ENCODE results near the gene UBE2J2.

UBE2J2 gene

GRCh38 chr1:1274299-1274930 is 761 bp upstream of the UBE2J2 start:
- peak overlapping the region; percentile 68 for H3K4me3 ChIP-seq (ENCODE audit: low read depth, low read length)
- TF ChIP-seq, protein P1, sequence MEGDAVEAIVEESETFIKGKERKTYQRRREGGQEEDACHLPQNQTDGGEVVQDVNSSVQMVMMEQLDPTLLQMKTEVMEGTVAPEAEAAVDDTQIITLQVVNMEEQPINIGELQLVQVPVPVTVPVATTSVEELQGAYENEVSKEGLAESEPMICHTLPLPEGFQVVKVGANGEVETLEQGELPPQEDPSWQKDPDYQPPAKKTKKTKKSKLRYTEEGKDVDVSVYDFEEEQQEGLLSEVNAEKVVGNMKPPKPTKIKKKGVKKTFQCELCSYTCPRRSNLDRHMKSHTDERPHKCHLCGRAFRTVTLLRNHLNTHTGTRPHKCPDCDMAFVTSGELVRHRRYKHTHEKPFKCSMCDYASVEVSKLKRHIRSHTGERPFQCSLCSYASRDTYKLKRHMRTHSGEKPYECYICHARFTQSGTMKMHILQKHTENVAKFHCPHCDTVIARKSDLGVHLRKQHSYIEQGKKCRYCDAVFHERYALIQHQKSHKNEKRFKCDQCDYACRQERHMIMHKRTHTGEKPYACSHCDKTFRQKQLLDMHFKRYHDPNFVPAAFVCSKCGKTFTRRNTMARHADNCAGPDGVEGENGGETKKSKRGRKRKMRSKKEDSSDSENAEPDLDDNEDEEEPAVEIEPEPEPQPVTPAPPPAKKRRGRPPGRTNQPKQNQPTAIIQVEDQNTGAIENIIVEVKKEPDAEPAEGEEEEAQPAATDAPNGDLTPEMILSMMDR (IDR thresholded peaks at IDR 0.05; ENCODE audit: low read depth, low read length): no peak

- TF ChIP-seq, protein P1 (IDR thresholded peaks at IDR 0.05; ENCODE audit: low read depth, low read length): no peak
Measured at GRCh38 chr1:1273209-1273511, 494 bp downstream of the UBE2J2 start.

DNA sequence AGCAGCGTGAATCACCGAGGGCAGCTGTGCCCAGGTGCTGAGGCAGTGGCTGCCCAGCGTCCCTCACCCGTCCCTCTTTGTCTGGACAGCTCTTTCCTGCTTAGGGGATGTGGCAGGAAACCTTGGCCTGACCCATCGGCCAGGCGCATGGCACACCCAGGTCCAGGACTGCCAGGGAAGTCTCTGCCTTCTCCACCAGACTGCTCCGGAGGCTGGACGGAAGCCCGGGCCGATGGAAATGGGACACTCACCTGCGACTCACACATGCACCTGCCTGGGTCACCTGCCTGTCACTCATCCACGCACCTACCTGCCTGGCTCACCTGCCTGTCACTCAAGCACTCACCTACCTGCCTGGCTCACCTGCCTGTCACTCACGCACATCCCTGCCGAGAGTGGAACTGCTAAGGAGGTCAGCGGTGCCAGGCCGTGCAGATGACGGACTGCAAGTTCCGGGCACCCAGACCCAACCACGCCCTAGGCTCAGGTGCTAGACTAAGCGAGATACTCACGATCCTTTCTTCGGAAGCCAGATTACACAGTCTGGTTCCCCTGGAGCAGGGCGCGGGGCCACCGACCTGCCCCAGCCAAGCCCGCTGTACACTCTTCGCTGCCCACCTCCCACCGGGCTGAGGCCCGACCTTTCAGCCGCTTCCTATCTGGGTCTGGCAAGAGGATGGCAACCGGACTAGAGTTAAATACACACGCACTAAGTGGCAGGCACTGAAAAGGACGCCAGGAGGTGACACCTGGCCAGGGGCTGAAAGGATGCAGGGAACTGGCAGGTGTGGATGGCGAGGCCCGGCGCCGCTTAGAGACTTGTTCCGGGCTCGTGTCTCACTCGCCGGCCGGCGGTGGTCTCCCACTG is 1.1 kb downstream of the UBE2J2 start:
- TF ChIP-seq, protein P1 (IDR thresholded peaks at IDR 0.05; ENCODE audit: low read depth, low read length): no peak
- peak overlapping the region; percentile 88 for H3K4me3 ChIP-seq (ENCODE audit: low read depth, low read length)

More at GRCh38 chr1:1273209-1273511, 494 bp downstream of the UBE2J2 start:
- peak overlapping the region; percentile 88 for H3K4me3 ChIP-seq (ENCODE audit: low read depth, low read length)

GRCh38 chr1:1270813-1271212 is 2.8 kb downstream of the UBE2J2 start:
- peak overlapping the region; percentile 47 for H3K4me3 ChIP-seq (ENCODE audit: low read depth, low read length)
- TF ChIP-seq, protein P1 (IDR thresholded peaks at IDR 0.05; ENCODE audit: low read depth, low read length): no peak

- TF ChIP-seq, protein P1 (IDR thresholded peaks at IDR 0.05; ENCODE audit: low read depth, low read length): no peak
Measured at GRCh38 chr1:1268284-1268682, 5.4 kb downstream of the UBE2J2 start.

GRCh38 chr1:1267488-1268283 is 6.0 kb downstream of the UBE2J2 start:
- TF ChIP-seq, protein P1 (IDR thresholded peaks at IDR 0.05; ENCODE audit: low read depth, low read length): no peak

More at GRCh38 chr1:1268284-1268682, 5.4 kb downstream of the UBE2J2 start:
- no peak overlapping the region for H3K4me3 ChIP-seq (ENCODE audit: low read depth, low read length)

More at GRCh38 chr1:1267488-1268283, 6.0 kb downstream of the UBE2J2 start:
- no peak overlapping the region for H3K4me3 ChIP-seq (ENCODE audit: low read depth, low read length)

All from WI38 (cell line).